ENCODE measurements around the gene ORMDL2.

Gene ORMDL2
- 29.2 to 45.8 reads per million in 2 experiments for total RNA-seq

- peak; percentile 96 for DNase-seq (ENCODE audit: low read depth)
Measured at GRCh38 chr12:55817345-55818139, at the start of gene ORMDL2, which contains the start of gene SARNP. TSS of gene ORMDL2 (plus strand) at chr12:55818041. CDS start at chr12:55819000, 959 bp downstream. TSS of gene SARNP (minus strand) at chr12:55817724. CDS start at chr12:55817701, 23 bp downstream.

GRCh38 chr12:55771736-55772135 lies 46.1 kb upstream of the ORMDL2 start:
- no peak for DNase-seq (ENCODE audit: low read depth)

GRCh38 chr12:55777856-55778255 lies 40.0 kb upstream of the ORMDL2 start:
- DNase-seq (ENCODE audit: low read depth), result no peak

- DNase-seq (ENCODE audit: low read depth), result no peak
Measured at GRCh38 chr12:55780685-55781084, 37.2 kb upstream of the ORMDL2 start.

DNA sequence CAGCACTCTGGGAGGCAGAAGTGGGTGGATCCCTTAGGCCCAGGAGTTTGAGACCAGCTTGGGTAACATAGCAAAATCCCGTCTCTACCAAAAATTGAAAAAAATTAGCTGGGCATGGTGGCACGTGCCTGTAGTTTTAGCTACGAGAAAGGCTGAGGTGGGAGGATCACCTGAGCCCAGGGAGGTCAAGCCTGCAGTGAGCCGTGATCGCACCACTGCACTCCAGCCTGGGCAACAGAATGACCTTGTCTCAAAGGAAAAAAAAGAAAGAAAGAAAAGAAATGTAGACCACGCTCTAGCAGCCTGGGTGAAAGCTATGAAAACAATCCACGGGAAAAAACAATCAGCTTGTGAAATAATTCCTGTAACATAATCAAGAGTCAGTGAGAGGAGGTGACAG lies 29.3 kb upstream of the ORMDL2 start:
- no peak for DNase-seq (ENCODE audit: low read depth)

DNA sequence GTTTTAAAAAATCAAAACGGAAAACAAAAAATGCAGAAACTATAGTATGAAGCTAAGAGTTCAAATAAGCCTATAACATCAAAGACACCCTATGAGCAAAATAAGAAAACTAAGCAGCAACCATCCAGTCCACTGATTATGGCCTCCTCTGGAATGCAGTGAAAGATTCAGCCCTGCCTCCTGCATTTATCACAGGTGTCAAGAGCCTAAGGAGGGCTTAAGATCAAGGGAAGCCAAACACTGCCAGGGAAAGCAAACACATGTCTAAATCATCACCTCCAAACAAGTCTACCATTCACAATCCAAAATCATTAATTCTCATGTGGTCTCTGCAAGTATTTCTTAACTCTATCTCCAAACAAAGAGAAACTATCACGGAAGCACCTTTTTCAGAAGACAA lies 28.7 kb upstream of the ORMDL2 start:
- no peak for DNase-seq (ENCODE audit: low read depth)

DNA sequence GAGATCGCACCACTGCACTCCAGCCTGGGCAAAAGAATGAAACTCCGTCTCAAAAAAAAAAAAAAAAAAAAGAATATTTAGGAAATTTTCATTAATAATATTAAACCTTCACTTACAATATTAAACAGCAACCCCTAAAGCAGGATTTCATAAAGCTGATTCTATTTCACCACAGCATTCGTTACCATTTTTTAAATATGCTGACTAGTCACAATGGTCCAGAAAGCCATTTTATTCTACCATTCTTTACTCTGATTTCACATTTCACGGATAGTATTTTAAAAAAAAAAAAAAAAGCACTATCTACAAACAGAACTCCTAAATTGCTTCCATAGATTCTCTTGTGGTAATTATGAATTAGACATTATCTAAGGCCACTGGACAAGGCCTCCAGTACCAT lies 27.9 kb upstream of the ORMDL2 start:
- no peak for DNase-seq (ENCODE audit: low read depth)

GRCh38 chr12:55795950-55796349 lies 21.9 kb upstream of the ORMDL2 start:
- no peak for DNase-seq (ENCODE audit: low read depth)

- DNase-seq (ENCODE audit: low read depth), result no peak
Measured at GRCh38 chr12:55797068-55797467, 20.8 kb upstream of the ORMDL2 start.

- no peak for DNase-seq (ENCODE audit: low read depth)
Measured at GRCh38 chr12:55797550-55797949, 20.3 kb upstream of the ORMDL2 start.

DNA sequence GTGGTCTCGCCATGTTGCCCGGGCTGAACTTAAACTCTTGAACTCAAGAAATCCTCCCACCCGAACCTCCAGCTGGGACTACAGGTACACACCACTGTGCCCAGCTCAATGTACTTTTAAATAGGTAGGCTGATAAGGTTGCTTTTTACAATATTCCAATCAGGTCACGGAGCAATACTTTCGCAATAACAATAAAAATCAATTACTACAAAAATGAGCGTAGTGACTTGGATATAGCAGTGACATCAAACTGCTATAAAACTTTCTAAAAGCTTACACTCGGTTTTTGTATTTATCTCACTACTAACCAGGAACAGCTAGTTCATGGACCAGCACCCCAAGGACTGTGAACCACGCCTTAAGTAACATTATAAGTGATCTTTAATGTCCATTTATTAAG lies 10.9 kb upstream of the ORMDL2 start:
- no peak for DNase-seq (ENCODE audit: low read depth)

- no peak for DNase-seq (ENCODE audit: low read depth)
Measured at GRCh38 chr12:55809274-55809673, 8.6 kb upstream of the ORMDL2 start.

DNA sequence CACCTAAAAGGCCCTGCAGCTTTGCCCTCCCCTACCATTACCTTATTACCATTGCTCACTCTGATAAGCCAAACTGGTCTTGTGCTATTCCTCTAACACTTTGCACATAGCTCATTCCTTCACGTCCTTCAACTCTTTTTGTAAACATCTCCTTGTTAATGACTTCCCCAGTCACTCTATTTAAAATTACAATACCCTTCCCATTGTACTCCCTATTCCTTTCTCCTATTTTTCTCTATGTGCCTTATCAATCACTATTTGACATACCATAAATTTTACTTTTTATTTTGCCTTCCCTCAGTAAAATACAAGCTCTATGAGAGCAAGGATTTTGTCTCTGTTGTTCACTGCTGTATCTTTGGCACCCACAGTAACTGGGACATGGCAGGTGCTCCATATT lies 5.8 kb upstream of the ORMDL2 start:
- no peak for DNase-seq (ENCODE audit: low read depth)

GRCh38 chr12:55814257-55814656 lies 3.6 kb upstream of the ORMDL2 start:
- no peak for DNase-seq (ENCODE audit: low read depth)

DNA sequence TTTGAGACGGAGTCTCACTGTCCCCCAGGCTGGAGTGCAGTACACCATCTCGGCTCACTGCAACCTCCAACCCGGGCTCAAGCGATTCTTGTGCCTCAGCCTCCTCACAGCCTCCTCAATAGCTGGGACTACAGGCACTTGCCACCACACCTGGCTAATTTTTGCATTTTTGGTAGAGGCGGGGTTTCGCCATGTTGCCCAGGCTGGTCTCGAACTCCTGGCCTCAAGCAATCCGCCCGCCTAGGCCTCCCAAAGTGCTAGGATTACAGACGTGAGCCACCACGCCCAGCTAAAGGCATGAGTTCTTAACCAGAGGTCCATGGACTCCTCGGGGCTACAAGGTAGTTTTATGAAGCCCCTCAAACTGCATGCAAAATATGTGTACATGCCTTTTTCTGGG lies 2.4 kb upstream of the ORMDL2 start:
- DNase-seq (ENCODE audit: low read depth), result no peak

GRCh38 chr12:55816881-55817344 lies 928 bp upstream of the ORMDL2 start:
- DNase-seq (ENCODE audit: low read depth), result no peak

DNA sequence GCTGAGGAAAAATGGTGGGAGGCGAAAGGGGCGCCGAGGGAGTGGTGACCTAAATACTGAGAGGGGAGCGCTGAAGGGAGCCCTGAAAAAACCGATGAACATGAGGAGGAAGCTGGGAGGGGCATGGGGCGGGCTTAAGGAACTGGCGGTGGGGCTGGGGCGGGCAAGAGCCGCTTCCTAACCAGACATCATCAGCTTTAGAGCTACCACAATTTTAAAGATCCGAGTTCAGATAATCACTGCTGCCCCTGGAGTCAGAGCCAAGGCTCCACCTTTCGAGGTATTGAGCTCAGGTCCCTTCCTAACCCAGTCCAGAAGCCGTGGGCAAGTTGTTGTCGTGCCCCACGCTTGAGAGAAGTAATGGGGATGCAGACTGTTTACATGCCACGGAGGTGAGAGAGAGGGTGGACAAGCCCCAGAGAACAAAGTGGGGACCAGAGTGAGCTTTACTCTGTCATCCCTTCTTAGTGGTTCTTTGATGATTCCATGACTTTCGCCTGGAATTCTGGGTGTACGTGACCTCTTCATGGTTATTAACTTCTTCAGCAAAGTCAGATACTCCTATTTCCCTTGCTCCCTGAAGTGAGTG lies 393 bp downstream of the ORMDL2 start:
- no peak for DNase-seq (ENCODE audit: low read depth)

- no peak for DNase-seq (ENCODE audit: low read depth)
Measured at GRCh38 chr12:55818886-55819285, 1.0 kb downstream of the ORMDL2 start.

DNA sequence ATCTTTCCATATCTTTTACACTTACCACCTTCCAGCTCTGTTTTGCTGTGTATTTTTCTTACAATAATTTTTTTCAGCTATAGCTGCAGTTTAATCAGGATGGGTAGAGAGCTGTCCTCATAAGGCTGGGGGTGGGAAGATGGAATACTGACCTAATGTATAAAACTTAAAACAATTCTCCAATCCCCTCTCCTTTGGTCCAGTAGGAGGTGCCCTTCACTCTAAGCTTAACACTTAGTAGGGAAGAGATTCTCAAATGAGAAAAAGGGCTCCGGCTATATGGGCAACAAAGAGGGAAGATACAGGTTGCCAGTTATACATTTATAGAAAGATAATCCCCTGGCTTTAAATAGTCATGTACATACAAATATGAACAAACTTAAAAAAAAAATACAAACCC lies 2.8 kb downstream of the ORMDL2 start:
- DNase-seq (ENCODE audit: low read depth), result no peak

DNA sequence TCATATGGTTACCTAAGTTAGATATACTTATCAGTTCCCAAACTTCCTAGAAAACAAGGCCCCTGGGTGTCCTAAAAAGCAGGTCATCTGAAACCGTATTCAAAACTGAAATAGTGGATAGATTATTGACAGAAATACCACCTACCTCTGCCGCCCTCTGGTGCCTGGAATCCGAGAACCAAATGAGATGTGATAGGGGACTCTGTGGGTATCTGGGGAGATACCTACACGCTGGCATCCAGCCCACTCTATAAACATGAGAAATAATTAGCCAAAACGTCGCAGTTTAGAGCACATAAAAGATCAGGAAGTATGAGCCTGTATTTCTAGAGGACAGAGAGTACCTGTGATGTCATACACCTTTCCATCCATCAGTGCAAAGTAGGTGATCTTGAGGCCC lies 4.4 kb downstream of the ORMDL2 start:
- DNase-seq (ENCODE audit: low read depth), result no peak

DNA sequence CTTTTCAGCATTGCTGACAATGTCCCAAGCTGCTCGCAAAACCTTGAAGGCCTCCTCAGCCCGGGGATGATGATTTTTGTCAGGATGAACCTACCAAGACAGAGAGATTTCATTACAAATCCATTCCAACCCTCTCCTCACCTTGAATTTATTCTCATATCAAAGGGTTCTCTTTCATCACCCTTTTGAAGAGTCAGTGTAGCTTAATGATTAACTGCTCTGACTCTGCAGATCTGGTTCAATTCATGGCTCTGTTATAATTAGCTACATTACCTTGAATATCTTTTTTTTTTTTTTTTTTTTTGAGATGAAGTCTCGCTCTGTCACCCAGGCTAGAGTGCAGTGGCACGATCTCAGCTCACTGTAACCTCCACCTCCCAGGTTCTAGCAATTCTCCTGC lies 5.6 kb downstream of the ORMDL2 start:
- DNase-seq (ENCODE audit: low read depth), result no peak

GRCh38 chr12:55824726-55825125 lies 6.9 kb downstream of the ORMDL2 start:
- DNase-seq (ENCODE audit: low read depth), result no peak

- DNase-seq (ENCODE audit: low read depth), result no peak
Measured at GRCh38 chr12:55827806-55828205, 10.0 kb downstream of the ORMDL2 start.

GRCh38 chr12:55828357-55828756 lies 10.5 kb downstream of the ORMDL2 start:
- no peak for DNase-seq (ENCODE audit: low read depth)
